Measurements from ENCODE around the gene PALM.

DNA sequence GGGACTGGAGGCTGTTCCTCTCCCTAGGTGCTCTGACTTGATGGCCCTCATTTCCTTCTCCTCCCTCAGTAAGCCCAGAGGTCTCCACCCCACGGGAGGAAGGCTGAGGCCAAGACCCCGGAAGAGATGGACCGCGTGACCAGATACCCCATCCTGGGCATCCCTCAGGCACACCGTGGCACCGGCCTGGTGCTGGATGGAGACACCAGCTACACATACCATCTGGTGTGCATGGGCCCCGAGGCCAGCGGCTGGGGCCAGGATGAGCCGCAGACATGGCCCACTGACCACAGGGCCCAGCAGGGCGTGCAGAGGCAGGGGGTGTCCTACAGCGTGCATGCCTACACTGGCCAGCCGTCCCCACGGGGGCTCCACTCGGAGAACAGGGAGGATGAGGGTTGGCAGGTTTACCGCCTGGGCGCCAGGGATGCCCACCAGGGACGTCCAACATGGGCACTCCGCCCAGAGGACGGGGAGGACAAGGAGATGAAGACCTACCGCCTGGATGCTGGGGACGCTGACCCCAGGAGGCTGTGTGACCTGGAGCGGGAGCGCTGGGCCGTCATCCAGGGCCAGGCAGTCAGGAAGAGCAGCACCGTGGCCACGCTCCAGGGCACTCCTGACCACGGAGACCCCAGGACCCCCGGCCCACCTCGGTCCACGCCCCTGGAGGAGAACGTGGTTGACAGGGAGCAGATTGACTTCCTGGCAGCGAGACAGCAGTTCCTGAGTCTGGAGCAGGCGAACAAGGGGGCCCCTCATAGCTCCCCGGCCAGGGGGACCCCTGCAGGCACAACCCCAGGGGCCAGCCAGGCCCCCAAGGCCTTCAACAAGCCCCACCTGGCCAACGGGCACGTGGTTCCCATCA lies 48.3 kb downstream of the PALM start:
- TF ChIP-seq, protein P1, sequence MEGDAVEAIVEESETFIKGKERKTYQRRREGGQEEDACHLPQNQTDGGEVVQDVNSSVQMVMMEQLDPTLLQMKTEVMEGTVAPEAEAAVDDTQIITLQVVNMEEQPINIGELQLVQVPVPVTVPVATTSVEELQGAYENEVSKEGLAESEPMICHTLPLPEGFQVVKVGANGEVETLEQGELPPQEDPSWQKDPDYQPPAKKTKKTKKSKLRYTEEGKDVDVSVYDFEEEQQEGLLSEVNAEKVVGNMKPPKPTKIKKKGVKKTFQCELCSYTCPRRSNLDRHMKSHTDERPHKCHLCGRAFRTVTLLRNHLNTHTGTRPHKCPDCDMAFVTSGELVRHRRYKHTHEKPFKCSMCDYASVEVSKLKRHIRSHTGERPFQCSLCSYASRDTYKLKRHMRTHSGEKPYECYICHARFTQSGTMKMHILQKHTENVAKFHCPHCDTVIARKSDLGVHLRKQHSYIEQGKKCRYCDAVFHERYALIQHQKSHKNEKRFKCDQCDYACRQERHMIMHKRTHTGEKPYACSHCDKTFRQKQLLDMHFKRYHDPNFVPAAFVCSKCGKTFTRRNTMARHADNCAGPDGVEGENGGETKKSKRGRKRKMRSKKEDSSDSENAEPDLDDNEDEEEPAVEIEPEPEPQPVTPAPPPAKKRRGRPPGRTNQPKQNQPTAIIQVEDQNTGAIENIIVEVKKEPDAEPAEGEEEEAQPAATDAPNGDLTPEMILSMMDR (IDR thresholded peaks at IDR 0.05) = no peak
- TF ChIP-seq POLR2A (IDR thresholded peaks at IDR 0.05) (no peak), EP300 (IDR thresholded peaks at IDR 0.05) (no peak)
